Measurements from ENCODE around the gene ZNF30. TPM values are rescaled to one million over a fixed set of nuclear protein-coding genes. Genes with fewer than 3 reads are reported as not detected.

Gene ZNF30
- total RNA-seq, 2 donors from 2014 or later: 1.3 to 2.1 TPM

- intact Hi-C loops (cut with DNase I): no loop called here
- no peaks in the 10 kb centered on the region for H3K36me3 ChIP-seq
- H3K4me3 ChIP-seq: no peak overlapping the region
- H3K27ac ChIP-seq: no peak overlapping the region
- no peak for DNase-seq
- no peaks in the 10 kb centered on the region for H3K4me1 ChIP-seq
- H3K27me3 ChIP-seq: no peaks in the 10 kb centered on the region
- TF ChIP-seq CTCF (IDR thresholded peaks at IDR 0.05): no peak
- H3K9me3 ChIP-seq: no peaks in the 10 kb centered on the region
- no peak overlapping the region for H3K9ac ChIP-seq (ENCODE audit: low read depth in 2 of 2, low read length in 2 of 2)
Observed at GRCh38 chr19:34943861-34944573, 17.3 kb downstream of the ZNF30 start.

- TF ChIP-seq CTCF (IDR thresholded peaks at IDR 0.05): no peak
- H3K36me3 ChIP-seq: peaks cover 6% of the 10 kb centered on the region
- H3K4me1 ChIP-seq: no peaks in the 10 kb centered on the region
Observed at GRCh38 chr19:34953092-34953491, 26.4 kb downstream of the ZNF30 start.

GRCh38 chr19:34957830-34958751, 31.4 kb downstream of the ZNF30 start:
- Histone ChIP-seq H3K36me3 (peaks cover 32% of the 10 kb centered on the region), H3K4me1 (no peaks in the 10 kb centered on the region), H3K27ac (no peak overlapping the region), H3K9me3 (peaks cover 20% of the 10 kb centered on the region), H3K9ac (ENCODE audit: low read depth in 2 of 2, low read length in 2 of 2) (no peak overlapping the region), H3K4me3 (no peak overlapping the region), H3K27me3 (no peaks in the 10 kb centered on the region)
- no peak for TF ChIP-seq CTCF (IDR thresholded peaks at IDR 0.05)
- intact Hi-C loops (cut with DNase I): no loop called here
- DNase-seq: no peak

More at GRCh38 chr19:34953092-34953491, 26.4 kb downstream of the ZNF30 start:
- intact Hi-C loops (cut with DNase I): no loop called here
- Histone ChIP-seq H3K9me3 (peaks cover 7% of the 10 kb centered on the region), H3K27ac (no peak overlapping the region), H3K9ac (ENCODE audit: low read depth in 2 of 2, low read length in 2 of 2) (no peak overlapping the region), H3K27me3 (no peaks in the 10 kb centered on the region), H3K4me3 (no peak overlapping the region)
- no peak for DNase-seq

GRCh38 chr19:34959021-34959420, 32.3 kb downstream of the ZNF30 start:
- Histone ChIP-seq H3K9me3 (peaks cover 20% of the 10 kb centered on the region), H3K4me3 (no peak overlapping the region), H3K27me3 (no peaks in the 10 kb centered on the region), H3K4me1 (no peaks in the 10 kb centered on the region), H3K27ac (no peak overlapping the region), H3K36me3 (peaks cover 32% of the 10 kb centered on the region), H3K9ac (ENCODE audit: low read depth in 2 of 2, low read length in 2 of 2) (no peak overlapping the region)
- no peak for TF ChIP-seq CTCF (IDR thresholded peaks at IDR 0.05)
- intact Hi-C loops (cut with DNase I): no loop called here
- no peak for DNase-seq

GRCh38 chr19:34960103-34960805, 33.6 kb downstream of the ZNF30 start:
- Histone ChIP-seq H3K4me1 (no peaks in the 10 kb centered on the region), H3K27ac (no peak overlapping the region), H3K9ac (ENCODE audit: low read depth in 2 of 2, low read length in 2 of 2) (no peak overlapping the region), H3K36me3 (peaks cover 32% of the 10 kb centered on the region), H3K4me3 (no peak overlapping the region), H3K27me3 (no peaks in the 10 kb centered on the region), H3K9me3 (peaks cover 20% of the 10 kb centered on the region)
- no peak for DNase-seq
- intact Hi-C loops (cut with DNase I): no loop called here
- TF ChIP-seq CTCF (IDR thresholded peaks at IDR 0.05): no peak

Data from colonic mucosa (tissue), 4 donors.